Transverse colon (tissue), 4 donors: Measurements from ENCODE around the gene GPR63. TPM values are rescaled to one million over a fixed set of nuclear protein-coding genes. Genes with fewer than 3 reads are reported as not detected.

Experiments used
- DNase-seq: peaks from one replicate; pipeline ENCODE4 v3.0.0-alpha.2; 2019
- H3K27ac ChIP-seq, 4 donors: fragments of 200-600 bp; sonication (generic); 2 replicates each; pipeline ENCODE4 v1.5.1; 2016 to 2018; ENCODE audit warnings: inconsistent platforms in 4 of 4
- H3K27me3 ChIP-seq: fragments of 200-600 bp; sonication (generic); 2 replicates; pipeline ENCODE4 v1.5.1; 2017; ENCODE audit warnings: inconsistent platforms
- H3K36me3 ChIP-seq, 4 donors: fragments of 200-600 bp; sonication (generic); 2 replicates each; pipeline ENCODE4 v1.5.1; 2017 to 2019; ENCODE audit warnings: inconsistent platforms in 4 of 4
- H3K4me1 ChIP-seq, 4 donors: fragments of 200-600 bp; sonication (generic); 2 replicates each; pipeline ENCODE4 v1.5.1; 2017 to 2020; ENCODE audit warnings: inconsistent platforms in 4 of 4
- H3K4me3 ChIP-seq, 4 donors: fragments of 200-600 bp; sonication (generic); 1 replicate in 1 of 4; 2 replicates in 3 of 4; pipeline versions ENCODE4 v1.5.1 to v1.6.1; 2017 to 2019; ENCODE audit warnings: inconsistent platforms in 4 of 4
- H3K9me3 ChIP-seq, 2 donors: fragments of 200-600 bp; sonication (generic); 2 replicates each; pipeline ENCODE4 v1.5.1; 2017 to 2019; ENCODE audit warnings: inconsistent platforms in 2 of 2
- CTCF ChIP-seq, 5 experiments: fragments of 200-600 bp in 3 of 5; fragments of 450-650 bp in 2 of 5; sonication (generic) in 3 of 5; IDR thresholded peaks; 1 replicate in 2 of 5; 2 replicates in 3 of 5; pipeline ENCODE4 v1.5.1; 2016 to 2017; ENCODE audit warnings: antibody characterized with exemption in 5 of 5, inconsistent platforms in 3 of 5, mild to moderate bottlenecking in 2 of 5, moderate library complexity in 1 of 5
- EP300 ChIP-seq: sonication (generic); formaldehyde crosslinking; IDR thresholded peaks from one replicate; pipeline ENCODE4 v1.6.1; 2017; ENCODE audit warnings: antibody characterized with exemption, low read depth
- POLR2A ChIP-seq: fragments of 450-650 bp; IDR thresholded peaks from one replicate; pipeline ENCODE4 v1.6.1; 2016; ENCODE audit warnings: antibody characterized with exemption, mild to moderate bottlenecking, moderate library complexity
- POLR2AphosphoS5 ChIP-seq, 3 donors: sonication (generic); formaldehyde crosslinking; IDR thresholded peaks; one replicate each; pipeline ENCODE4 v1.6.1; 2016; ENCODE audit warnings: antibody characterized with exemption in 3 of 3
- WGBS, 2 donors: methylation state at CpG; one replicate each; pipeline ENCODE4 v1.1.5; 2018; ENCODE audit warnings: low coverage in 1 of 2; 5-methylcytosine and 5-hydroxymethylcytosine counted together
- in situ Hi-C, 4 donors: fragments of 200-750 bp; cut with MboI; loops; one replicate each; pipeline versions ENCODE4 v1.15.0 to v1.15.1; 2017; ENCODE audit warnings: low sequenced_read_pairs in 3 of 4, low pct_ligation_motif_present in 1 of 4, low pct_unique_long_range_greater_than_20kb in 1 of 4
- intact Hi-C: fragments of 100-400 bp; cut with DNase I; formaldehyde crosslinking; loops from one replicate; pipeline ENCODE4 v1.15.1; 2023; ENCODE audit warnings: low total_unique reads
- total RNA-seq, 4 donors: library from RNA; depleted of rRNA; stranded (reverse); fragments of >200 nt; gene quantifications; one replicate each; pipeline ENCODE4 v1.1.0, GENCODE V29; 2016

GPR63 gene
- total RNA-seq, 4 donors from 2014 or later = 0.82 to 2.4 (median 2.2) TPM; not detected in 1

GRCh38 chr6:96812077-96812703 is 25.1 kb downstream of the GPR63 start:
- DNase-seq = no peak
- Histone ChIP-seq H3K9me3 (no peaks in the 10 kb centered on the region), H3K27ac (no peak overlapping the region), H3K4me1 (peaks cover 0 to 4% (median 0%) of the 10 kb centered on the region in 4 donors), H3K36me3 (no peaks in the 10 kb centered on the region), H3K27me3 (no peaks in the 10 kb centered on the region), H3K4me3 (no peak overlapping the region)
- in situ Hi-C loops = no loop called here
- intact Hi-C loops = no loop called here
- TF ChIP-seq POLR2AphosphoS5 (IDR thresholded peaks at IDR 0.05) (no peak), EP300 (no peak), CTCF (IDR thresholded peaks at IDR 0.05) (no peak), POLR2A (no peak)
- WGBS, 2 donors = 87 to 94% methylated on average over 1 of the region's 1 CpG

GRCh38 chr6:96811670-96812069 is 25.6 kb downstream of the GPR63 start:
- WGBS, 2 donors = 85 to 88% methylated on average over 2 of the region's 2 CpGs
- in situ Hi-C loops = no loop called here

GRCh38 chr6:96811136-96811535 is 26.1 kb downstream of the GPR63 start:
- intact Hi-C loops = no loop called here
- no peak for DNase-seq
- H3K36me3 ChIP-seq = no peaks in the 10 kb centered on the region
- H3K27me3 ChIP-seq = no peaks in the 10 kb centered on the region
- no peak overlapping the region for H3K27ac ChIP-seq
- 77 to 84% methylated on average over 4 to 5 of the region's 5 CpGs for WGBS, 2 donors
- H3K9me3 ChIP-seq = no peaks in the 10 kb centered on the region
- H3K4me1 ChIP-seq = no peaks in the 10 kb centered on the region
- in situ Hi-C loops = no loop called here
- no peak overlapping the region for H3K4me3 ChIP-seq
- no peak for TF ChIP-seq POLR2AphosphoS5 (IDR thresholded peaks at IDR 0.05)
- TF ChIP-seq EP300 = no peak
- TF ChIP-seq CTCF (IDR thresholded peaks at IDR 0.05) = no peak
- no peak for TF ChIP-seq POLR2A

More at GRCh38 chr6:96811670-96812069, 25.6 kb downstream of the GPR63 start:
- Histone ChIP-seq H3K4me1 (peaks cover 0 to 4% (median 0%) of the 10 kb centered on the region in 4 donors), H3K9me3 (no peaks in the 10 kb centered on the region), H3K4me3 (no peak overlapping the region), H3K27me3 (no peaks in the 10 kb centered on the region), H3K36me3 (no peaks in the 10 kb centered on the region), H3K27ac (no peak overlapping the region)
- intact Hi-C loops = no loop called here
- TF ChIP-seq EP300 (no peak), POLR2AphosphoS5 (IDR thresholded peaks at IDR 0.05) (no peak), POLR2A (no peak), CTCF (IDR thresholded peaks at IDR 0.05) (no peak)
- no peak for DNase-seq

GRCh38 chr6:96809119-96809518 is 28.2 kb downstream of the GPR63 start:
- H3K36me3 ChIP-seq = no peaks in the 10 kb centered on the region
- in situ Hi-C loops = no loop called here
- no peak overlapping the region for H3K4me3 ChIP-seq
- intact Hi-C loops = no loop called here
- no peak overlapping the region for H3K27ac ChIP-seq
- H3K27me3 ChIP-seq = no peaks in the 10 kb centered on the region
- no peak for DNase-seq
- H3K4me1 ChIP-seq = no peaks in the 10 kb centered on the region
- no peaks in the 10 kb centered on the region for H3K9me3 ChIP-seq
- TF ChIP-seq POLR2A (no peak), POLR2AphosphoS5 (IDR thresholded peaks at IDR 0.05) (no peak), CTCF (IDR thresholded peaks at IDR 0.05) (no peak), EP300 (no peak)
